PC-3 (cell line): ENCODE results near the gene ANK2. TPM values are rescaled to one million over a fixed set of nuclear protein-coding genes. Genes with fewer than 3 reads are reported as not detected.

Experiments
- ATAC-seq: fragments of 200-7000 bp; cut with Tn5 transposase; 2 replicates; pipeline ENCODE4 v1.9.1; 2020; ENCODE audit warnings: mild to moderate bottlenecking, moderate library complexity
- BruUV-seq: library from RNA; stranded (reverse); fragments of 400-500 nt; replicated peaks from 2 replicates; lab custom pipeline; 2021; lab: Mats Ljungman, UMichigan
- CTCF ChIA-PET: fragments of 300-600 bp; sonication (Branson Sonifier 250); formaldehyde crosslinking; loops from one replicate; lab custom pipeline; 2022; ENCODE audit warnings: antibody characterized with exemption; lab: Charles Lee
- POLR2A ChIA-PET: fragments of 300-600 bp; sonication (Branson Sonifier 250); formaldehyde crosslinking; loops from one replicate; lab custom pipeline; 2022; ENCODE audit warnings: antibody characterized with exemption; ENCODE audit not compliant: unreplicated experiment; lab: Charles Lee
- DNase-seq: peaks from one replicate; pipeline ENCODE4 v3.0.0-alpha.2; 2015
- H2AFZ ChIP-seq: fragments of 300-600 bp; sonication (generic); 2 replicates; pipeline ENCODE4 v1.6.0; 2016; ENCODE audit warnings: antibody characterized with exemption, low read length
- H3F3A ChIP-seq: fragments of 300-600 bp; sonication (generic); one replicate; pipeline ENCODE4 v1.6.0; 2017; ENCODE audit warnings: antibody characterized with exemption, low read length, control low read depth, mild to moderate bottlenecking; ENCODE audit not compliant: unreplicated experiment
- H3K27ac ChIP-seq: fragments of 300-600 bp; sonication (generic); 2 replicates; pipeline ENCODE4 v1.5.1; 2016; ENCODE audit warnings: mild to moderate bottlenecking, low read length
- H3K27me3 ChIP-seq: fragments of 300-600 bp; sonication (generic); 2 replicates; pipeline ENCODE4 v1.6.1; 2016; ENCODE audit warnings: low read length, mixed read lengths
- H3K36me3 ChIP-seq: fragments of 300-600 bp; sonication (generic); 2 replicates; pipeline ENCODE4 v1.6.1; 2016; ENCODE audit warnings: low read depth, mixed run types, low read length, mixed read lengths
- H3K4me1 ChIP-seq: fragments of 300-600 bp; sonication (generic); 2 replicates; pipeline ENCODE4 v1.5.1; 2016; ENCODE audit warnings: low read length; ENCODE audit not compliant: insufficient read depth
- H3K4me2 ChIP-seq: fragments of 300-600 bp; sonication (generic); 2 replicates; pipeline ENCODE4 v1.6.0; 2016; ENCODE audit warnings: low read length
- H3K4me3 ChIP-seq: fragments of 300-600 bp; sonication (generic); 2 replicates; pipeline ENCODE4 v1.5.1; 2016; ENCODE audit warnings: mild to moderate bottlenecking, low read length, mixed read lengths
- H3K79me2 ChIP-seq: fragments of 300-600 bp; sonication (generic); 2 replicates; pipeline ENCODE4 v1.6.1; 2017; ENCODE audit warnings: low read length, mixed read lengths
- H3K9ac ChIP-seq: fragments of 300-600 bp; sonication (generic); 2 replicates; pipeline ENCODE4 v1.6.0; 2016; ENCODE audit warnings: mild to moderate bottlenecking, low read length
- H3K9me2 ChIP-seq: fragments of 300-600 bp; sonication (generic); replicated peaks from 2 replicates; pipeline ENCODE4 v1.6.1; 2016; ENCODE audit warnings: mixed run types, low read length, mixed read lengths
- H3K9me3 ChIP-seq: fragments of 300-600 bp; sonication (generic); 2 replicates; pipeline ENCODE4 v1.6.1; 2016; ENCODE audit warnings: low read length, mixed read lengths
- H4K20me1 ChIP-seq: fragments of 300-600 bp; sonication (generic); 2 replicates; pipeline ENCODE4 v1.6.1; 2016; ENCODE audit warnings: low read length, mixed read lengths
- EZH2 ChIP-seq: fragments of 300-600 bp; sonication (generic); IDR thresholded peaks from one replicate; pipeline ENCODE4 v1.6.1; 2017; ENCODE audit warnings: antibody characterized with exemption, mild to moderate bottlenecking, low read length; ENCODE audit not compliant: unreplicated experiment
- EZH2phosphoT487 ChIP-seq: fragments of 300-600 bp; sonication (generic); IDR thresholded peaks from 2 replicates; pipeline ENCODE4 v1.6.1; 2018; ENCODE audit warnings: mild to moderate bottlenecking, antibody characterized with exemption, low read length, borderline replicate concordance
- intact Hi-C: fragments of 100-400 bp; cut with micrococcal nuclease; formaldehyde crosslinking; loops from 2 replicates; pipeline ENCODE4 v1.9.0; 2023
- microRNA-seq: library from miRNA; unstranded; fragments of <30 nt; microRNA quantifications from one replicate; pipeline ENCODE4 v1.1.0, GENCODE V29; 2020; ENCODE audit not compliant: unreplicated experiment
- total RNA-seq: library from RNA; depleted of rRNA; stranded (reverse); fragments of >200 nt; gene quantifications from 2 replicates; pipeline ENCODE4 v1.2.3, GENCODE V29; 2014
- TF ChIP-seq, protein P1 (sequence below): fragments of 300-600 bp; sonication (generic); conservative IDR thresholded peaks from 2 replicates; pipeline ENCODE4 v1.5.1; 2017; ENCODE audit warnings: antibody characterized with exemption, low read depth, mild to moderate bottlenecking, low read length

Gene ANK2
- total RNA-seq, 1 experiment from 2014 or later, result 1.8 TPM

DNA sequence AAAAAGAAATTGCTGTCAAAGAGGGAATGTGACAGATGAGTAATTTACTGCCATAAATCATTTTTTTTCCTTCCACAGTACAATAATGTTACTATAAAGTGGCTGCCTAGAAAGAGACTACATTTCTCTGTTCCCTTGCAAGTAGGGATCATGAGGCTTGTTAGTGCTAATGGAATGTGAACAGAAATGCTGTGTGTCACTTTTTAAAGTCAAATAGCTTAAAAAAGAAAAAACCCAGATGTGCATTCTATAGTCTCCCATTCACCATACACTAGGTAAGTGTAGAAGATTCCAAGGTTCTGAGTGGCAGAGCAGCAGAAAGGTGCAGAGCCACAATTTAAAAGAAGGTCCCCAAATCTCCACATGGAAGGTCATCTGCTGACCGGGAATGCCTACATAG is 383.7 kb downstream of the ANK2 start:
- Histone ChIP-seq H3K9me2 (no peaks in the 10 kb centered on the region), H3K4me2 (no peak overlapping the region), H3K9ac (no peak overlapping the region), H4K20me1 (no peaks in the 10 kb centered on the region), H3K4me3 (no peak overlapping the region), H3K4me1 (peaks cover 11% of the 10 kb centered on the region), H3K27me3 (no peaks in the 10 kb centered on the region), H3F3A (no peaks in the 10 kb centered on the region), H3K9me3 (no peaks in the 10 kb centered on the region), H3K79me2 (no peaks in the 10 kb centered on the region), H2AFZ (no peak overlapping the region), H3K36me3 (no peaks in the 10 kb centered on the region), H3K27ac (no peak overlapping the region)
- CTCF ChIA-PET, result no interaction called here
- POLR2A ChIA-PET, result no interaction called here
- DNase-seq, result no peak
- ATAC-seq, result no peak
- intact Hi-C loops, result no loop called here
- TF ChIP-seq, protein P1, sequence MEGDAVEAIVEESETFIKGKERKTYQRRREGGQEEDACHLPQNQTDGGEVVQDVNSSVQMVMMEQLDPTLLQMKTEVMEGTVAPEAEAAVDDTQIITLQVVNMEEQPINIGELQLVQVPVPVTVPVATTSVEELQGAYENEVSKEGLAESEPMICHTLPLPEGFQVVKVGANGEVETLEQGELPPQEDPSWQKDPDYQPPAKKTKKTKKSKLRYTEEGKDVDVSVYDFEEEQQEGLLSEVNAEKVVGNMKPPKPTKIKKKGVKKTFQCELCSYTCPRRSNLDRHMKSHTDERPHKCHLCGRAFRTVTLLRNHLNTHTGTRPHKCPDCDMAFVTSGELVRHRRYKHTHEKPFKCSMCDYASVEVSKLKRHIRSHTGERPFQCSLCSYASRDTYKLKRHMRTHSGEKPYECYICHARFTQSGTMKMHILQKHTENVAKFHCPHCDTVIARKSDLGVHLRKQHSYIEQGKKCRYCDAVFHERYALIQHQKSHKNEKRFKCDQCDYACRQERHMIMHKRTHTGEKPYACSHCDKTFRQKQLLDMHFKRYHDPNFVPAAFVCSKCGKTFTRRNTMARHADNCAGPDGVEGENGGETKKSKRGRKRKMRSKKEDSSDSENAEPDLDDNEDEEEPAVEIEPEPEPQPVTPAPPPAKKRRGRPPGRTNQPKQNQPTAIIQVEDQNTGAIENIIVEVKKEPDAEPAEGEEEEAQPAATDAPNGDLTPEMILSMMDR, result no peak
- TF ChIP-seq EZH2phosphoT487, result no peak
- no peak for TF ChIP-seq EZH2
- BruUV-seq, result no TSS peak

Small RNAs within 50 kb of the gene (microRNA-seq; reads per million reads assigned to microRNA genes)
- gene MIR1243 (not detected), gene MIR8082 (not detected)
